IMR-90 (cell line): ENCODE results near the gene ADAMTS17. TPM values are rescaled to one million over a fixed set of nuclear protein-coding genes. Genes with fewer than 3 reads are reported as not detected.

Source experiments
- ATAC-seq: fragments of 200-7000 bp; cut with Tn5 transposase; 2 replicates; pipeline ENCODE4 v1.9.1; 2020; ENCODE audit warnings: low read depth, mild to moderate bottlenecking, moderate library complexity
- BruUV-seq: library from RNA; stranded (reverse); fragments of 400-500 nt; replicated peaks from 2 replicates; lab custom pipeline; 2021; lab: Mats Ljungman, UMichigan
- CTCF ChIA-PET: fragments of 300-600 bp; formaldehyde crosslinking; extraction: SDS; loops from one replicate; lab custom pipeline; 2021; ENCODE audit warnings: antibody characterized with exemption; lab: Yijun Ruan, JAX
- POLR2A ChIA-PET: fragments of 300-600 bp; sonication (Branson Sonifier 250); formaldehyde crosslinking; loops from one replicate; lab custom pipeline; 2022; ENCODE audit warnings: antibody characterized with exemption; ENCODE audit not compliant: unreplicated experiment; lab: Charles Lee
- DNase-seq: peaks from one replicate; pipeline ENCODE4 v3.0.0; 2013
- H2AFZ ChIP-seq: replicated peaks from 2 replicates; pipeline ENCODE3; 2013; ENCODE audit warnings: low read length, mild to moderate bottlenecking; ENCODE audit not compliant: poor library complexity
- H2AK5ac ChIP-seq: 2 replicates; pipeline ENCODE4 v1.6.1; 2013; ENCODE audit warnings: low read depth, low read length, inconsistent platforms
- H2AK9ac ChIP-seq: replicated peaks from 2 replicates; pipeline ENCODE3; 2013; ENCODE audit warnings: mild to moderate bottlenecking, low read depth, low read length, moderate library complexity; ENCODE audit not compliant: poor library complexity
- H2BK120ac ChIP-seq: 2 replicates; pipeline ENCODE4 v1.6.1; 2013; ENCODE audit warnings: low read depth, low read length, inconsistent platforms
- H2BK15ac ChIP-seq: 3 replicates; pipeline ENCODE4 v1.6.1; 2013; ENCODE audit warnings: low read depth, low read length, inconsistent platforms
- H2BK20ac ChIP-seq: 2 replicates; pipeline ENCODE4 v1.6.1; 2013; ENCODE audit warnings: low read depth, mild to moderate bottlenecking, inconsistent platforms, low read length, moderate library complexity
- H2BK5ac ChIP-seq: 2 replicates; pipeline ENCODE4 v1.6.1; 2013; ENCODE audit warnings: mild to moderate bottlenecking, low read depth, low read length, inconsistent platforms; ENCODE audit not compliant: poor library complexity, severe bottlenecking
- H3K14ac ChIP-seq: replicated peaks from 2 replicates; pipeline ENCODE4 v1.6.1; 2013; ENCODE audit warnings: low read depth, low read length, inconsistent platforms
- H3K18ac ChIP-seq: 2 replicates; pipeline ENCODE4 v1.6.1; 2013; ENCODE audit warnings: low read depth, low read length, control low read depth
- H3K23ac ChIP-seq: 2 replicates; pipeline ENCODE4 v1.6.1; 2013; ENCODE audit warnings: low read depth, low read length, inconsistent platforms
- H3K27ac ChIP-seq: 2 replicates; pipeline ENCODE4 v1.5.1; 2013; ENCODE audit warnings: mild to moderate bottlenecking, control low read depth, low read length; ENCODE audit not compliant: insufficient read depth
- H3K27me3 ChIP-seq: 2 replicates; pipeline ENCODE4 v1.6.1; 2013; ENCODE audit warnings: low read length; ENCODE audit not compliant: control insufficient read depth, insufficient read depth
- H3K36me3 ChIP-seq: 2 replicates; pipeline ENCODE4 v1.6.1; 2013; ENCODE audit warnings: low read length, mixed read lengths; ENCODE audit not compliant: control insufficient read depth, insufficient read depth
- H3K4ac ChIP-seq: 2 replicates; pipeline ENCODE4 v1.6.1; 2013; ENCODE audit warnings: low read depth, low read length, inconsistent platforms
- H3K4me1 ChIP-seq: 2 replicates; pipeline ENCODE4 v1.6.1; 2013; ENCODE audit warnings: low read length, mixed read lengths; ENCODE audit not compliant: control insufficient read depth, insufficient read depth
- H3K4me2 ChIP-seq: 2 replicates; pipeline ENCODE4 v1.6.1; 2013; ENCODE audit warnings: low read depth, mild to moderate bottlenecking, control low read depth, low read length, moderate library complexity
- H3K4me3 ChIP-seq: 2 replicates; pipeline ENCODE4 v1.5.1; 2013; ENCODE audit warnings: low read depth, mild to moderate bottlenecking, control low read depth, low read length, moderate library complexity; ENCODE audit not compliant: insufficient read depth
- H3K56ac ChIP-seq: 2 replicates; pipeline ENCODE4 v1.6.1; 2013; ENCODE audit warnings: low read length, inconsistent platforms; ENCODE audit not compliant: insufficient read depth; ENCODE audit errors: extremely low read depth
- H3K79me1 ChIP-seq, 2 experiments: 2 replicates each; pipeline ENCODE4 v1.6.1; 2013; ENCODE audit warnings: low read length in 2 of 2, inconsistent platforms in 1 of 2, low read depth in 1 of 2
- H3K9ac ChIP-seq: 2 replicates; pipeline ENCODE4 v1.6.1; 2013; ENCODE audit warnings: low read depth, low read length, control low read depth
- H3K9me1 ChIP-seq: 2 replicates; pipeline ENCODE4 v1.6.1; 2013; ENCODE audit warnings: low read length, inconsistent platforms; ENCODE audit not compliant: insufficient read depth
- H3K9me3 ChIP-seq: 2 replicates; pipeline ENCODE4 v1.6.1; 2013; ENCODE audit warnings: low read length; ENCODE audit not compliant: control insufficient read depth, insufficient read depth
- H4K20me1 ChIP-seq: 2 replicates; pipeline ENCODE4 v1.6.1; 2013; ENCODE audit warnings: low read length, inconsistent platforms; ENCODE audit not compliant: insufficient read depth
- H4K5ac ChIP-seq: 2 replicates; pipeline ENCODE4 v1.6.1; 2013; ENCODE audit warnings: mild to moderate bottlenecking, low read depth, low read length, control low read depth
- H4K8ac ChIP-seq, 2 experiments: 2 replicates each; pipeline ENCODE4 v1.6.1; 2013; ENCODE audit warnings: low read depth in 2 of 2, low read length in 2 of 2, control low read depth in 1 of 2, inconsistent platforms in 1 of 2
- H4K91ac ChIP-seq: 2 replicates; pipeline ENCODE4 v1.6.1; 2013; ENCODE audit warnings: low read depth, low read length, inconsistent platforms; ENCODE audit not compliant: insufficient read depth
- BHLHE40 ChIP-seq: fragments of 150-350 bp; IDR thresholded peaks from 2 replicates; pipeline ENCODE4 v1.6.1; 2016; ENCODE audit warnings: mild to moderate bottlenecking, low read depth, low read length
- CEBPB ChIP-seq: IDR thresholded peaks from 2 replicates; pipeline ENCODE4 v1.6.1; 2012; ENCODE audit warnings: low read depth, low read length, improper control_type of control experiment
- CHD1 ChIP-seq: IDR thresholded peaks from 2 replicates; pipeline ENCODE4 v1.6.1; 2012; ENCODE audit warnings: low read depth, low read length, improper control_type of control experiment
- FOS ChIP-seq: fragments of 150-350 bp; IDR thresholded peaks from 2 replicates; pipeline ENCODE4 v1.6.1; 2016; ENCODE audit warnings: low read depth, low read length
- MAFK ChIP-seq: IDR thresholded peaks from 2 replicates; pipeline ENCODE4 v1.6.1; 2012; ENCODE audit warnings: low read depth, low read length, improper control_type of control experiment
- MAZ ChIP-seq: IDR thresholded peaks from 2 replicates; pipeline ENCODE4 v1.6.1; 2012; ENCODE audit warnings: low read depth, mild to moderate bottlenecking, low read length, improper control_type of control experiment, moderate library complexity, borderline replicate concordance
- MXI1 ChIP-seq: IDR thresholded peaks from 2 replicates; pipeline ENCODE4 v1.6.1; 2012; ENCODE audit warnings: low read depth, mild to moderate bottlenecking, low read length, moderate library complexity, borderline replicate concordance
- NFE2L2 ChIP-seq: fragments of 150-350 bp; IDR thresholded peaks from 2 replicates; pipeline ENCODE4 v1.6.1; 2016; ENCODE audit warnings: low read depth, mild to moderate bottlenecking, low read length
- POLR2A ChIP-seq: IDR thresholded peaks from 2 replicates; pipeline ENCODE4 v1.6.1; 2012; ENCODE audit warnings: mild to moderate bottlenecking, low read depth, low read length
- RAD21 ChIP-seq: IDR thresholded peaks from 2 replicates; pipeline ENCODE4 v1.6.1; 2012; ENCODE audit warnings: low read length, improper control_type of control experiment
- RCOR1 ChIP-seq: IDR thresholded peaks from 2 replicates; pipeline ENCODE4 v1.6.1; 2012; ENCODE audit warnings: mild to moderate bottlenecking, low read length, improper control_type of control experiment; ENCODE audit not compliant: insufficient replicate concordance
- RFX5 ChIP-seq: IDR thresholded peaks from 2 replicates; pipeline ENCODE4 v1.8.0; 2012; ENCODE audit warnings: low read depth, mild to moderate bottlenecking, low read length, moderate library complexity
- SMC3 ChIP-seq: fragments of 150-350 bp; IDR thresholded peaks from 2 replicates; pipeline ENCODE4 v1.6.1; 2016; ENCODE audit warnings: low read depth, mild to moderate bottlenecking, antibody characterized with exemption, low read length, moderate library complexity
- WGBS, 2 experiments: methylation state at CpG; one replicate each; pipeline versions ENCODE4 v1.1.5 to v1.1.7; 2013; ENCODE audit warnings: missing lambda C conversion rate in 2 of 2; ENCODE audit not compliant: insufficient read length in 1 of 2; ENCODE audit errors: extremely low coverage in 2 of 2; 5-methylcytosine and 5-hydroxymethylcytosine counted together
- dilution Hi-C: fragments of 300-500 bp; cut with HindIII; formaldehyde crosslinking; loops from one replicate; pipeline ENCODE4 v1.14.3; 2018; ENCODE audit warnings: low sequenced_read_pairs; ENCODE audit not compliant: unreplicated experiment
- in situ Hi-C: fragments of 300-500 bp; cut with MboI; formaldehyde crosslinking; loops from 3 replicates; pipeline ENCODE4 v1.14.3; 2019; ENCODE audit warnings: low sequenced_read_pairs, inconsistent platforms, mixed read lengths
- intact Hi-C: fragments of 100-400 bp; cut with micrococcal nuclease; formaldehyde crosslinking; loops from 2 replicates; pipeline ENCODE4 v1.10.0; 2022
- polyA plus RNA-seq, 3 experiments: library from polyadenylated mRNA; depleted of rRNA; stranded (reverse); fragments of >200 nt; gene quantifications; 2 replicates each; pipeline ENCODE4 v1.2.3, GENCODE V29; 2012; ENCODE audit warnings: low replicate concordance in 1 of 3
- total RNA-seq: library from RNA; depleted of rRNA; stranded (reverse); fragments of >200 nt; gene quantifications from 2 replicates; pipeline ENCODE4 v1.2.3, GENCODE V29; 2012
- TF ChIP-seq, protein P1 (sequence below): conservative IDR thresholded peaks from 2 replicates; pipeline ENCODE4 v1.5.1; 2012; ENCODE audit warnings: mild to moderate bottlenecking, low read depth, low read length, improper control_type of control experiment
- TF ChIP-seq, protein P2 (sequence below): fragments of 150-350 bp; IDR thresholded peaks from 2 replicates; pipeline ENCODE4 v1.6.1; 2016; ENCODE audit warnings: low read depth, mild to moderate bottlenecking, low read length, moderate library complexity, borderline replicate concordance
- TF ChIP-seq, protein P3 (sequence below): fragments of 150-350 bp; IDR thresholded peaks from 2 replicates; pipeline ENCODE4 v1.6.1; 2017; ENCODE audit warnings: mild to moderate bottlenecking, antibody characterized with exemption, low read length, low read depth

Gene ADAMTS17
- total and polyA plus RNA-seq, 2 of the 4 experiments (the other 2 are of a cell fraction) = 0.03 TPM; not detected in 1

DNA sequence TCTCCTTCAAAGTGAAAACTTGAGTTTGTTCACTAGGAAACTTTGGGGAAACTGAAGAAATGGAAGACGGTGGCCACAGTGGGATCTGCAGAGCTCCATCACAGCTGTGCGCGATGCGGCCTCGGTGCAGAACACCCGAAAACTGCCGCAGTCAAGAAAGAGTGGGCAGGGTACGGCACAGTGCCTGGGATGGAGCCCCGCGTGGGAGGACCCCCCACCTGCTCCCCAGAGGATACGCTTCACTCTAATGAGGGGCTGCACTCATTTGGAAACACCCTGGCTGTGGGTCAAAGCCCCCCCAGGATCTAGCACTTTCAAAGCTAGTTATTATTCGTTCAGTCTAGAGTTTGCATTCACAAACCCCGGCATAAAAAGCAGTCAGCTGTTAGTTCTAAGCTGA is 9.5 kb downstream of the ADAMTS17 start:
- Histone ChIP-seq H3K4me1 (no peaks in the 10 kb centered on the region), H2BK5ac (no peak overlapping the region), H3K27me3 (no peaks in the 10 kb centered on the region), H3K4me2 (no peak overlapping the region), H3K23ac (no peak overlapping the region), H4K91ac (no peak overlapping the region), H2AFZ (no peak overlapping the region), H2AK9ac (no peak overlapping the region), H3K4me3 (no peak overlapping the region), H3K9me3 (peaks cover 13% of the 10 kb centered on the region), H3K36me3 (no peaks in the 10 kb centered on the region), H3K9ac (no peak overlapping the region), H3K9me1 (no peaks in the 10 kb centered on the region), H2AK5ac (no peak overlapping the region), H3K79me1 (no peaks in the 10 kb centered on the region), H4K8ac (no peak overlapping the region), H3K27ac (no peak overlapping the region), H4K20me1 (no peaks in the 10 kb centered on the region), H2BK120ac (no peak overlapping the region), H3K14ac (no peak overlapping the region), H3K56ac (no peak overlapping the region), H4K5ac (no peak overlapping the region), H3K18ac (no peak overlapping the region), H2BK20ac (no peak overlapping the region), H2BK15ac (no peak overlapping the region), H3K4ac (no peak overlapping the region)
- dilution Hi-C loops = no loop called here
- POLR2A ChIA-PET = no interaction called here
- whole genome bisulfite sequencing, 2 experiments = 78% methylated on average over 5 of the region's 13 CpGs; no CpG with 5 or more reads in 1 of the 2 experiments
- TF ChIP-seq MAFK (no peak), BHLHE40 (no peak), RFX5 (no peak), NFE2L2 (no peak), RAD21 (no peak), RCOR1 (no peak), POLR2A (no peak), CEBPB (no peak), SMC3 (no peak), MXI1 (no peak), CHD1 (no peak), FOS (no peak), MAZ (no peak)
- TF ChIP-seq, protein P1, sequence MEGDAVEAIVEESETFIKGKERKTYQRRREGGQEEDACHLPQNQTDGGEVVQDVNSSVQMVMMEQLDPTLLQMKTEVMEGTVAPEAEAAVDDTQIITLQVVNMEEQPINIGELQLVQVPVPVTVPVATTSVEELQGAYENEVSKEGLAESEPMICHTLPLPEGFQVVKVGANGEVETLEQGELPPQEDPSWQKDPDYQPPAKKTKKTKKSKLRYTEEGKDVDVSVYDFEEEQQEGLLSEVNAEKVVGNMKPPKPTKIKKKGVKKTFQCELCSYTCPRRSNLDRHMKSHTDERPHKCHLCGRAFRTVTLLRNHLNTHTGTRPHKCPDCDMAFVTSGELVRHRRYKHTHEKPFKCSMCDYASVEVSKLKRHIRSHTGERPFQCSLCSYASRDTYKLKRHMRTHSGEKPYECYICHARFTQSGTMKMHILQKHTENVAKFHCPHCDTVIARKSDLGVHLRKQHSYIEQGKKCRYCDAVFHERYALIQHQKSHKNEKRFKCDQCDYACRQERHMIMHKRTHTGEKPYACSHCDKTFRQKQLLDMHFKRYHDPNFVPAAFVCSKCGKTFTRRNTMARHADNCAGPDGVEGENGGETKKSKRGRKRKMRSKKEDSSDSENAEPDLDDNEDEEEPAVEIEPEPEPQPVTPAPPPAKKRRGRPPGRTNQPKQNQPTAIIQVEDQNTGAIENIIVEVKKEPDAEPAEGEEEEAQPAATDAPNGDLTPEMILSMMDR = no peak
- TF ChIP-seq, protein P2, sequence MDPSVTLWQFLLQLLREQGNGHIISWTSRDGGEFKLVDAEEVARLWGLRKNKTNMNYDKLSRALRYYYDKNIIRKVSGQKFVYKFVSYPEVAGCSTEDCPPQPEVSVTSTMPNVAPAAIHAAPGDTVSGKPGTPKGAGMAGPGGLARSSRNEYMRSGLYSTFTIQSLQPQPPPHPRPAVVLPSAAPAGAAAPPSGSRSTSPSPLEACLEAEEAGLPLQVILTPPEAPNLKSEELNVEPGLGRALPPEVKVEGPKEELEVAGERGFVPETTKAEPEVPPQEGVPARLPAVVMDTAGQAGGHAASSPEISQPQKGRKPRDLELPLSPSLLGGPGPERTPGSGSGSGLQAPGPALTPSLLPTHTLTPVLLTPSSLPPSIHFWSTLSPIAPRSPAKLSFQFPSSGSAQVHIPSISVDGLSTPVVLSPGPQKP = no peak
- TF ChIP-seq, protein P3, sequence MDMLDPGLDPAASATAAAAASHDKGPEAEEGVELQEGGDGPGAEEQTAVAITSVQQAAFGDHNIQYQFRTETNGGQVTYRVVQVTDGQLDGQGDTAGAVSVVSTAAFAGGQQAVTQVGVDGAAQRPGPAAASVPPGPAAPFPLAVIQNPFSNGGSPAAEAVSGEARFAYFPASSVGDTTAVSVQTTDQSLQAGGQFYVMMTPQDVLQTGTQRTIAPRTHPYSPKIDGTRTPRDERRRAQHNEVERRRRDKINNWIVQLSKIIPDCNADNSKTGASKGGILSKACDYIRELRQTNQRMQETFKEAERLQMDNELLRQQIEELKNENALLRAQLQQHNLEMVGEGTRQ = no peak
- DNase-seq (no peak), ATAC-seq (no peak)
- in situ Hi-C loops = no loop called here
- no TSS peak for BruUV-seq
- CTCF ChIA-PET = no interaction called here
- intact Hi-C loops = no loop called here
